Stimulated activated CD4-positive, alpha-beta T cell treated with anti-CD3 and anti-CD28 coated beads, Interleukin-15, amount 100 ng/mL, for 48 hours (primary cell): ENCODE results near the gene TMIGD2.
A peak's percentile ranks its signal among the peaks of the same experiment; 100 is the strongest.

Source experiments
- DNase-seq, 2 donors: peaks; one replicate each; pipeline ENCODE4 v3.0.0-alpha.2; 2020; ENCODE audit warnings: low read depth in 2 of 2

The TMIGD2 gene

DNA sequence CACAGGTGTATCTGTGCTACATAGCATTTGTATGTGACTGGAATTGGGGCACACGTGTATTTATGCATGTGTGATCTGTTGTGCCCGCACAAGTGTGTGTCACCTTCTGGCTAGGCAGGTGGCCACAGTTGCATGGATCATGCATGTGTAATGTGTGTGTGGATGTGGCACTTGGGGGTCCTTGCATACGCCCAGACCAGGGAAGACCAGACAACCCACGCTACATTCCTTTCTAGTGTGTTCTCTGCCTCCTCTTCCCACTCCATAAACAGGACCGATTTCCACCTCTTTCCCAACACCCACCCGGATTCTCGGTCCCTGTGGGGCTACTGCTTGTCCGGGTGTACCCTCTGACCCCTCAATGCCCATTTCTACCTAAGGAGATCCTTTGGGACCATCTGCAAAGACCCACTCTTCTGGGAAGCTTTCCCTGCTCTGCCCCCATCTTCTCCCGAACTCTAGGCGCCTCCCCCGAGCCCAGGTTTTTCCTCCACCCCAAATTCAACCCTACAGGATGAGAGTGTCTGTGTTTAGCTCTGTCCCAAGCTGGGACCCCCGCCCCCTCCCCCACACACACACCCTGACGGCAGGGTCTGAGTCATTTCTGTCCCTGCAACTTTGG lies 24.1 kb upstream of the TMIGD2 start:
- DNase-seq: no peak

DNA sequence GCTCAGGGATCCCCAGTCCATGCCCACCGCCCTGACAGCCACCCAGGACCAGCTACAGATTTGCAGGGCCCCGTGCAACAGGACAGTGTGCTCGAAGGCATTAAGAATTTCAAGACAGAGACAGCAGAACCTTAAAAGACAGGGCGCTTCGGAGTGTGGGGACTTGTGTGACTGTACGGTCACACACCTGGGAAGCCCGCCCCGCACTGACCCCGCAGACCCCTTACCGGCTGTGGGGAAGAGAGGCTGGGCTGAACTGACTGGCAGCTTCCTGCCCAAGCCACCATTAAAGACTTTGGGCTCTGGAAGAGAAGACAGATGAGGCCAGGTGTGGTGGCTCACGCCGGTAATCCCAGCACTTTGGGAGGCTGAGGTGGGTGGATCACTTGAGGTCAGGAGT lies 22.0 kb upstream of the TMIGD2 start:
- DNase-seq: no peak

DNA sequence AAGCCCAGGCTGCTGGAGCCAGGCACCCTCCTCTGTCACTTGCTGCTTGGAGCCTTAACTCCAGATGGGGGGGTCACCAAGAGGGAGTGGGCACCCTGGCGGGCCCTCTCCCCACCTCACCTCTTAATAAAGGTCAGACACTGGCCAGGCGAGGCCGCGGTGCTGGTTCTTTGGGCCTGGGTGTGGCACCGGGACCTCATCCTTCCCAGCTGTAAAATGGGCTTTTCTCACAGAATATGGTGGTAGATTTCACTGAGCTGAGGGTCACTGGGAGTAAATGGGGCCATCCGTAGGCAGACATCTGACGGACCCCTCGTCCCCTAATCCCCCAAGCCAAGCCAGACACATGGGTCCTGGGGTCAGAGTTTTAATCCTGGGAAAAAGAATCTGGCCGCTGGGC lies 21.5 kb upstream of the TMIGD2 start:
- no peak for DNase-seq

DNA sequence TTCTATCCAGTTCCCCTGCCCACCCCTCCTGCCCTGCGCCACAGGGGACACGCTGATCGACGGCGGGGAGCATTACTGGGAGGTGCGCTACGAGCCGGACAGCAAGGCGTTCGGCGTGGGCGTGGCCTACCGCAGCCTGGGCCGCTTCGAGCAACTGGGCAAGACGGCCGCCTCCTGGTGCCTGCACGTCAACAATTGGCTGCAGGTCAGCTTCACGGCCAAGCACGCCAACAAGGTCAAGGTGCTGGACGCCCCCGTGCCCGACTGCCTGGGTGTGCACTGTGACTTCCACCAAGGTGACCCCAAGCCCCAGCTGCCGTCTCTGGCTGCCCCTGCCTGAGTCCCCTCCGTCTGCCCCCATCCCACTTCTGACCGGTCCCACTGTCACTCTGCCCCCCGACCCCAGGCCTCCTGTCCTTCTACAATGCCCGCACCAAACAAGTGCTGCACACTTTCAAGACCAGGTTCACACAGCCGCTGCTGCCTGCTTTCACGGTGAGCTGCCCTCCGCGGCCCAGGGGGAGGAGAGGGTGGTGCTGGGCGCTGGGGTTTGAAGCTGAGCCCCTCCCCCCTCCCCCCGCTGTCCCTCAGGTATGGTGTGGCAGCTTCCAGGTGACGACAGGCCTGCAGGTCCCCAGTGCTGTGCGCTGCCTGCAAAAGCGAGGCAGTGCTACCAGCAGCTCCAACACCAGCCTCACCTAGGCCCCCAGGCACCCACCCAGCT lies 20.9 kb upstream of the TMIGD2 start:
- DNase-seq: no peak

DNA sequence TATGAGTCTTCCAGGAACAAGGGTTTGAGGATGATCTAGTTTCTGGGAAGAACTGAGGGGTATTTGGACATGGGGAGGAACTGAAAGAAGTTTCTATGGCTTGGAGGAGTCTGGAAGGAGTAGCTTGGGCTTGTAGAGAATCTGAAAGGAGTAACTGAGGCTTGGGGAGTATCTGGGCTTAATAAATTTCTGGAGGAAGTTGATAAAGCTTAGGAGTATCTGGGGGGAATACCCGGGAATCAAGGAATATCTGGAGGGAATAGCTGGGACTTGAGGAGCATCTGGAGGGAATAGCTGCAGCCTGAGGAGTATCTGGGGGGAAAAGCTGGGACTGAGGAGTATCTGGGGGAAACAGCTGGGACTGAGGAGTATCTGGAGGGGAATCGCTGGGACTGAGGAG lies 18.2 kb upstream of the TMIGD2 start:
- DNase-seq: no peak

DNA sequence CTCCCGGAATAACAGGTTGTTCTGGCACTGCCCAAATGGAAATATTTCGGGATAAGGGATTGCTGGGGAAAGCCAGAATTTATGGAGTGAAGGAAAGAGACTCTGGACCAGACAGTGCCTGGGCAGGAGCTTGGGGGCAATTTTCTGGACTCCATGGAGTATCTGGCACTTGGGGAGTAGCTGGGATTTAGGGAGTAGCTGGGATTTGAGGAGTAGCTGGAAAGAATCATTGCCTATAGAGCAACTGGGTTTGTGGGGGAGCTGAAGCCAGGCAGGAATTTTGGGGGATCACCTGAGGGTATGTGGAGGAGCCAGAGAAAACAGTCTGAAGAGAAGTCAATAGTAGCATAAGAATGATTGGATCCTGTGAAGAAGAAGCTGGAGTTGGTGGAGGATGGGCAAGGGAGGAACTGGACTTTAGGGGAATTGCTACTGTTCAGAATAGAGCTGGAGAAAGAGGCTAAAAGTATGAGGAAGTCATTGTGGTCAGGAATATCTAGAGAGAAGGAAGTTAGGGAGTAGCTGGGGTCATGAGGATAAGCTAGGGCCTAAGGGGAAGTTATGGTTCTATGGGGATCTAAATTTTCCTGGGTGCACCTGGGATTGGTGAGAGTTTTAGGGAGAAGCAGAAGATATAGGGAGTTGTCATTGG lies 17.0 kb upstream of the TMIGD2 start:
- no peak for DNase-seq

DNA sequence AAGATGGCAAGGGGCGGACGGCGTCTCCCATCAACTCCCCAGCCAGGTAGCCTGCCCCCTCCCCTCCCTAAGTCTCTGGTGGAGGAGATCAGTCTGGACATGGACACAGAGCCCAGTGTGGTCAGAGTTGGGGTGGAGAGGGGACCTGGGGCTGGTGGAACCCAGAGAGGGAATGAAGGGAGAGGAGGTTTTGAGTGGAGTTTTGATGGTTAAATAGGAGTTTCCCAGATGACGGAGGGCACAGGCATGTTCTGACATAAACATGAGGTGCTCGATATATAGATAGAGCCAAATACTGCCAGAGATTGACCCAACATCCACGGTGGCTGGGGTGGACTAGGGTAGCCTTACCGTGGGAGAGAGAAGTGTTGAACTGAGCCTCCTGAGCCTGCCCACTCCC lies 16.3 kb upstream of the TMIGD2 start:
- DNase-seq: no peak

DNA sequence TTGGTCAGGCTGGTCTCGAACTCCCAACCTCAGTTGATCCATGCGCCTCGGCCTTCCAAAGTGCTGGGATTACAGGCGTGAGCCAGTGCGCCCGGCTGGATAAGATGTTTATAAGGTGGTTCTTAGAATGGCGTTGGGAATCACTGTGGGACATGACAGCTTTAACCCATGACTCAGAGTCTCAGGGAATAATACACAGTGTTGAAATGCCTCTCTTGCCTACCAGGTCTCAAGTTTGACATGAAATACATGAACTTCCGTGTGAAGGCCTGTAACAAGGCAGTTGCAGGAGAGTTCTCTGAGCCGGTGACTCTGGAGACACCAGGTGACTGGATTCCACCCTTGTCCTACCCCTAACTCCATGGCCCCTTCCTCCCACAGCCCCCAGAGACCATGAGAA lies 14.8 kb upstream of the TMIGD2 start:
- DNase-seq: no peak

DNA sequence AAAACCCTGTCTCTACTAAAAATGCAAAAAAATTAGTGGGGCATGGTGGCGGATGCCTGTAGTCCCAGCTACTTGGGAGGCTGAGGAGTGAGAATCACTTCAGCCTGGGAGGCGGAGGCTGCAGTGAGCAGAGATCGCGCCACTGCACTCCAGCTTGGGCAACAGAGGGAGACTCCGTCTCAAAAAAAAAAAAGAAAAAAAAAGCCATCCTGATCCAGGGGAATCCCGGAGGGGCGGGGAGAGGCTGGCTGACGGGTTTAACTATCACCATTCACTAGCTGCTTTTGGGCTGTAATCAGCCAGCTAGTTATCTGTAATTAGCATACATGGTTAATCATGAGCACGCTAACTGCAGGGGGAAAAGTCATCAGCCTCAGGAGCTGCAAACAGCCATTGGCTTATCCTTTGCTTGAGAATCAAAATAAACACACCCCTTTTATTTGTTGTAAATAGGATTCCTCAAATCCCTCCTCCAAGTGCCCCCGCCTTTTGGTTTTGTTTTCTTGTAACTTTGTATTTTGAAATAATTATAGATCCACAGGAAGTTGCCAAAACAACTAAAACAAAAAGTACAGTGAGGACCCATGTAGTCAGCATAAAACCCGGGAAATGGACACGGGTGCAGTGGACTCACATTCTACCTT lies 11.8 kb upstream of the TMIGD2 start:
- no peak for DNase-seq

DNA sequence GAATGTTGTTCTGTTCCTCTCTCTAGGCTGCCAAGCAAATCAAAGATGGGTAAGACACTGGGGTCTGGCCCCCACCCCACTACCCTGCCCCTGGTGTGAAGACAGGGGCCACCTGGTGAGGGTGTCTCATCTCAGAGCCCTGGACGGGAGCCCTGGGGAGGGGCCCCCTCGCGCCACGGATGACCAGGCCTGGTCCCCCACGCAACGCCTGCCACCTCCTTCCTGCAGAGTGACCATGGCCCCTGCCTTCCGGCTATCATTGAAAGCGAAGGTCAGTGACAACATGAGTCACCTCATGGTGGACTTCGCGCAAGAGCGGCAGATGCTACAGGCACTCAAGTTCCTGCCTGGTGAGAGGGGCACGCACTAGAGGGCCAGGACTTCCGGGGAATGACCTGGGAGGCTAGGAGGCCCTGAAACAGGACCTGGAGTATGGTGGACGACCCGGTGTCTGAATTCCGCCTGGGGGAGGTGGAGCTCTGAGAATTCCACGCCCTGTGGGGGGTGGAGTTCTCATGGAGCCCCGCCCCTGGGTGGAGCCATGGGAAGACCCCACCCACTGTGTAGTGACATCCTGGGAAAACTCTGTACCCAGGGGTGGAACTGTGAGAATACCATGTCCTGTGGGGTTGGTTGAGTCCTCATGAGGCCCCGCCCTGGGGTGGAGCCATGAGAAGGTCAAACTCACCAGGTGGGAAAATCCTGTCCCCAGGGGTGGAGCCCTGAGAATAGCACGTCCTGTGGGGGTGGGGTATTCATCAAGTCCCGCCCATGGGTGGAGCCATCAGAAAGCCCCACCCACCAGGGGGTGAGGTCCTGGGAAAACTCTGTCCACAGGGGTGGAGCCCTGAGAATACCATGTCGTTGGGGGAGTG lies 8.3 kb upstream of the TMIGD2 start:
- DNase-seq: no peak

DNA sequence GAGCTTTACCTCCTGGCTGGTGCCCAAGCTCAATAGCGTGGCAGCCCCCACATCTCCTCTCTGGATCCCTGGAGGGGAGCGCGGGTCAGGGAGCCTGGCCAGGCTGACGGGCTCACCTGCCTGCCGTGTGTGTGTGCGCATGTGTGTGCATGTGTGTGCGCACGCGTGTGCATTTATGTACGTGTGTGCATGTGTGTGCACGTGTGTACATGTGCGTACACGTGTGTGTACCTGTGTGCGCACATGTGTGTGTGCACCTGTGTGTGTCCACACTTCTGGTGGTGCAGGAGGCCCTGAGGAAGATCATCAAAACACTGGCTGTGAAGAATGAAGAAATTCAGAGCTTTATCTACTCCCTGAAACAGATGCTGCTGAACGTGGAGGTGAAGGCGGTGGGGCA lies 3.5 kb upstream of the TMIGD2 start:
- no peak for DNase-seq

DNA sequence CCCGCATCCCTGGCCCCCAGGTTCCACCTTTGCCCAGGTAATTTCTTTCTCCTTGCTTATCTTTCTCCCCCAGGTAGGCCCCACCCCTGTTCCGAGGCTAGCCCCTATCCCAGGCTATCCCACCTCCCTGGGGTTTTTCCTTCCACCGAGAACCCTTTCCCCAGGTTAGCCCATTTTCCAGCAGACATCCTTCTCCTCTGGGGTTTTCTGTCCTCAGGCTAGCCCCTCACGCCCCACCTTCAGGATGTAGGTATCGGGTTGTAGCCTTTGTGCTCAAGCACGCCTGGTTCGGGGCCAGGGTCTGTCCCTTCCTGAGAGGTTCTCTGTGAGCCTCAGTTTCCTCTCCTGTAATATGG lies 3.0 kb upstream of the TMIGD2 start:
- DNase-seq: no peak

DNA sequence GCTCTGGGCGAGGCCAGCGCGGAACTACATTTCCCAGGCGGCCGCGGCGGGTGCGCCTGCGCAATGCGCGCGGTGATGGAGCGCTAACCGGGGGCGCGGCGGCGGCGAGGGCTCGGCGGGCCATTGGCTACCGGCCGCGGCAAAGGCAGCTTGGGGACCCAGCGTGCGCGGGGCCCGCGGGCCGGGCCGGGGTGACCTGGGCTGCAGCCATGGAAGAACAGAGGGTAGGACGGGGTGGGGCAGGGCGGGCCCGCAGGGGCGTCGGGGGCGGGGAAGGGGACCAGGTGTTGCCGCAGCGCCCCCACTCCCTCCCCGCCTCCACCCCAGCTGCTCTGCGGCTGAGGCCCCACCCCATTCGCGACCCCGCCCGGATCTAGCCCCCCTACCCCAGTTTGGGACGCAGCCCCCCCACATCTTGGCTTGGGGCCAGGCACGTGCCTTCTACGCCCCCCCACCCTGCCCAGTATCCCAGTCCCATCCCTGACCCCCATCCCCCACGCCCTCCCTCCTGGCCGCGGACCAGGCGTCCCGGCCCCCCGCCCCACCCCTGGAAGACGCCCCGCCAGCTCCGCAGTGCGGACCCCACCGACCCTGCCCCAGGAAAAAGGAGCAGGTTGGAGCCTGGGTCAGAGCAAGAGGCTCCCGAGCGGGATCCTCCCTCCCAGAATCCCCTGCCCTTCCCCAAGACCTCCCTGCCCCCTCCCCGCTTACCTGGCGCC lies 2.5 kb upstream of the TMIGD2 start, which contains the start of gene FSD1:
FSD1 (plus strand) TSS at position 61 of the 719 bp plus-strand sequence; CDS start at position 210, 149 bp downstream.
- DNase-seq: peak; percentile 60 to 71

DNA sequence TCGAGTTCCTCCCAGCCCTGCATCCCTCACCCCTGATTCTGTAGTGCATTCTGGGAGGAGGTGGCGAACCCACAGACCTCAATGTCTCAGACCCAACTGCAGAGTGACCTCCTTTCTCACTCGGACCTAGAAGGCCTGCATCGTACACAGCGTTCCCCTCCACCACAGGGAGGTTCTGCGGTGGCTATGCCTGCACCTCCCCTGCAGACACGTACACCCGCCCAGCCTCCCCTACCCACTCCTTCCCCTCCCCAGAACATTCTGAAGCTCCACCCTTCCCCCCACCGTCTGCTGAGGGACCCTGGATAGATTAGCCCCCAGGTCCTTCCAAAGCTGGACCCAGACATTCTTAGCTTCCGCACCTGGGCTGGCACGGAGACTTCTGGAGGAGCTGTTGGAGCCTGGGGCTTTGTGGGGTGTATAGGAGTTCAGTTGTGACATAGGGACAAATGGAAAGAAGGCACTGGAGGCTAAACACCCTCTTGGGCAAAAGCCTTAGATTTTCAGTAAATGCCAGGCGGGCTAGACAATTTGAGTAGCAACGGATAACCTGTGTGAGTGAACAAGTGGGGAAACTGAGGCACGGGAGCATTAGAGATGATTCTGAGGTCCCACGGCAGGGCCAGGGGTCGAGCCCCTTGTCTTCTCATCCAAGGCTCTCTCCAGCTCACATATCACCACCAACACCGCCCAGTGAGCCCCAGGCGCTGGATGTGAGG lies 1.8 kb upstream of the TMIGD2 start:
- no peak for DNase-seq

DNA sequence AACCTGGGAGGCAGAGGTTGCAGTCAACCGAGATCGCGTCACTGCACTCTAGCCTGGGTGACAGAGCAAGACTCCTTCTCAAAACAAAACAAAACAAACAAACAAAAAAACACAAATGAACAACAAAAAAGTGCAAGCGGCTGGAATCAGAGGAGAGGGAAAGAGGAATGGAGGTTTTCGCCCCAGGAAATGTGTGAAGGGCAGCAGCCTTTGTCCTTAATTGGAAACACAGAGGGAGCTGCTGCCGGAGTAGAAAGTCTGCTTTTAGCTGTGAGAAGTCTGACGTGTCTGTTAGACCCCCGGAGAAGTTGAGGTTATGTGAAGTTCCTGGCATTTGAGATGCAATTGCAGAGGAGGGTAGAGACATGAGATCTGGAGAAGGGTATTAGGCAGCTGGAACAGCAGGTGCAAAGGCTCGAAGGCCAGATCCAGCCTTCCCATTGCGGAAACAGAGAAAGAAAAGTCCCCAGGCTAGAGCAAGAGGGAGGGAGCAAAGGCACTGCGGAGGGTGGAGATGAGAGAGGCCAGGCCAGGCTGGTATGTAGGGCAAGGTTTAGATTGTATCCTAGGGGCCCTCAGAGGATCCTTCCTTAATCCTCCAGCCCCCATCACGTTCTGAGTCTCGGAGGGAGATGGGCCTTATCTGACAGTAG lies 473 bp downstream of the TMIGD2 start:
- DNase-seq: no peak

DNA sequence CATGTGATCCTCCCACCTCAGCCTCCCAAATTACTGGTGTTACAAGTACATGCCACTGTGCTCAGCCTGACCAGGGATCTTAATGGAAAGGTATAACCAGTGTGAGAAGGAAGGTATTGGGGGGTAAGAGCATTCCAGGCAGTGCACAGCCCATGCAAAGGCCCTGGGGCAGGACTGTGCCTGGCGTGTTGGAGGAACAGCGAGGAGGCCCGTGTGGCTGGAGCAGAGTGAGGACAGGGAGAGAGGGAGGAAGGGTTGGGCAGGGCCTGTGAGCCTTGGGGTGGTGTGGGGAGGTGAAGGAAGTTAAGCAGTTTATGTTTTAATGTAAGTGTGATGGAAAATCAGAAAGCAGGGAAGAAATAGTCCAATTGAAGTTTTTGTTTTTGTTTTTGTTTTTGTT lies 1.6 kb downstream of the TMIGD2 start:
- no peak for DNase-seq

DNA sequence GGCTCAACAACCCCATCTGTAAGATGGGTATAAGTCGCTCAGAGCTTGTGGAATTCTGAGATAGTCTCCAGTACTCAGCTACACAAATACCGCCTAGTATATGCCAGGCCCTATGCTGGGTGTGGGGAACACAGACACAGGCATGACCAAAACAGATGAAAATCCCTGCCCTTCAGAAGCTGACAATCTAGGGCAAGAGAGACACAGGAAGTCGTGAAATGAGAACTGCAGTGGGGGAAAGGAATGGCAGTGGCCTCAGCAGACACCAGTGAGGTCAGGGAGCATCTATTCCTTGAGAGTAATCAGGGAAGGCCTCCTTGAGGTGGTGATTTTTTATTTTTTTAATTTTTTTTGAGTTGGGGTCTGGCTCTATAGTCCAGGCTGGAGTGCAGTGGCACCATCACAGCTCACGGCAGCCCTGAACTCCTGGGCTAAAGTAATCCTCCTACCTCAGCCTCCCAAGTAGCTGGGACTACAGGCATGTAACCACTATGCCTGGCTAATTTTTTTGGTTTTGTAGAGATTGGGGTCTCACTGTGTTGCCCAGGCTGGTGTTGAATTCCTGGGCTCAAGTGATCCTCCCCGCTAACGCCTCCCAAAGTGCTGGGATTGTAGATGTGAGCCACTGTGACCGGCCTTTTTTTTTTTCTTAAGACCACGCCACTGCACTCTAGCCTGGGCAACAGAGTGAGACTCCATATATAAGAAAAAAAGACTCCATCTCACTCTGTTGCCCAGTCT lies 3.2 kb downstream of the TMIGD2 start:
- no peak for DNase-seq

DNA sequence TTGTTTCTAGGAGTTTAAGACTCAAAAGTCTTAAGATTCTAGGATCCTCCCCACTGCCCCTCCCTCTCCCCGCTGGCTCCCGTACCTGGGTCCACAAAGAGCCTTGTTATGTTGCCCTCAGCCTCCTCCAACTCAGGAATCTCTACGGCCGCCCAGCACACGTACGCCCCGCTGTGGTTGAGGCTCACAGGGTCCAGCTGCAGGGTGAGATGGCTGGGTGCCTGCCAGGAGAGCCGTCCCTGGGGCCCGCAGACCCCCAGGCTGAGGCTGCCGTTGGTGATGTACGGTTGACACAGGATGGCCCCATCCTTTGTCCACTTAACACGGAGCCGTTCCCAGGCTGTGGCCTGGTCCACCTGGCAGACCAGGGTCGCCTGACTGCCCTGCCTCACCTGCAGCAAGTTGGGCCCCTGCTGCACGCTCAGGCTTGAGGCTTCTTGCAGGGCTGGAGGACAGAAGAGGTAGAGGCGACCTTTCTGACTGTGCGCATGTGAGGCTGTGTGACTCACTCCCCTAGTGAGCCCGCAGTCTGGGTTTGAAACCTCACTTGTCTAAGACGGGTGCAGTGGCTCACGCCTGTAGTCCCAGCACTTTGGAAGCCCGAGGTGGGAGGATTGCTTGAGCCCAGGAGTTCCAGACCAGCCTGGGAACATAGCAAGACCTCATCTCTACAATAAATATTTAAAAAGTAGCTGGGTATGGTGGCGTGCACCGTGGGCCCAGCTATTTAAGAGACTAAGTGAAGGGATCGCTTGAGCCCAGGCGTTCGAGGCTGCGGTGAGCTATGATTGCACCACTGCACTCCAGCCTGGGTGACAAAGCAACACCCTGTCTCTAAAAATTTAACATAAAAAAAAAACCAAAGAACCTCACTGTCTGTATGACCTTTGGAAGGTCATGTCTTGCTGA lies 4.0 kb downstream of the TMIGD2 start:
- no peak for DNase-seq
